Cardiac septum (tissue), 1 donor: ENCODE data around the gene PALD1. TPM values are rescaled to one million over a fixed set of nuclear protein-coding genes. Genes with fewer than 3 reads are reported as not detected.
A peak's percentile ranks its signal among the peaks of the same experiment; 100 is the strongest.

Experiments
- DNase-seq: peaks from one replicate; pipeline ENCODE4 v3.0.0-alpha.2; 2020; ENCODE audit warnings: low spot score
- intact Hi-C: fragments of 100-400 bp; cut with DNase I; formaldehyde crosslinking; loops from one replicate; pipeline ENCODE4 v1.14.0; 2022
- long read RNA-seq: library from polyadenylated mRNA; unstranded; transcript quantifications from one replicate; pipeline ENCODE4 v2.0.0, GENCODE V29; 2021
- total RNA-seq: library from RNA; stranded (reverse); fragmentation: NEBNext Ultra II Directional; extraction: Animal tissue kit (Norgen Biotek cat#: 25700); gene quantifications from one replicate; pipeline ENCODE4 v1.2.1, GENCODE V29; 2021
- donor health status: DM: no; HTN: no; CAD: no.

PALD1 gene
- 5.3 TPM for total RNA-seq
- long read RNA-seq, full-length matches to known transcripts: 2 of 13 reads
- long read RNA-seq, partial matches to known transcripts: 5 of 13 reads
- long read RNA-seq, other reads (novel, unspliced or antisense): 6 of 13 reads

- peak; percentile 86 for DNase-seq
- intact Hi-C loops: no loop called here
These were observed at the start of gene PALD1 for GRCh38 chr10:70478191-70479164. TSS of gene PALD1 (plus strand) at chr10:70478767. CDS start at chr10:70525952, 47,185 bp downstream.

GRCh38 chr10:70430493-70431445 is 47.8 kb upstream of the PALD1 start:
- DNase-seq: no peak
- intact Hi-C loops: no loop called here

GRCh38 chr10:70432101-70432500 is 46.5 kb upstream of the PALD1 start:
- intact Hi-C loops: loop anchor here (2.0 kb wide), 1 partner anchor 27 kb away; no protein-coding TSS in a partner anchor
- no peak for DNase-seq

- no peak for DNase-seq
- intact Hi-C loops: loop anchor here (2.0 kb wide), 1 partner anchor 26 kb away; no protein-coding TSS in a partner anchor
These were observed 45.9 kb upstream of the PALD1 start for GRCh38 chr10:70432561-70433263.

GRCh38 chr10:70433581-70434280 is 44.8 kb upstream of the PALD1 start:
- intact Hi-C loops: loop anchor here (2.0 kb wide), 1 partner anchor 25 kb away; no protein-coding TSS in a partner anchor
- DNase-seq: no peak

- intact Hi-C loops: no loop called here
- DNase-seq: no peak
These were observed 43.1 kb upstream of the PALD1 start for GRCh38 chr10:70435241-70436085.

- intact Hi-C loops: no loop called here
- DNase-seq: no peak
These were observed 40.8 kb upstream of the PALD1 start for GRCh38 chr10:70437721-70438120.

GRCh38 chr10:70440296-70441160 is 38.0 kb upstream of the PALD1 start:
- no peak for DNase-seq
- intact Hi-C loops: no loop called here

- no peak for DNase-seq
- intact Hi-C loops: no loop called here
These were observed 37.2 kb upstream of the PALD1 start, which contains the start of gene NODAL for GRCh38 chr10:70441161-70441894. TSS of gene NODAL (minus strand) at chr10:70441681. CDS start at chr10:70441667, 14 bp downstream.

GRCh38 chr10:70441895-70442309 is 36.7 kb upstream of the PALD1 start:
- intact Hi-C loops: no loop called here
- no peak for DNase-seq

GRCh38 chr10:70442332-70442988 is 36.1 kb upstream of the PALD1 start:
- intact Hi-C loops: no loop called here
- DNase-seq: no peak

- no peak for DNase-seq
- intact Hi-C loops: no loop called here
These were observed 33.8 kb upstream of the PALD1 start for GRCh38 chr10:70444744-70445143.

- no peak for DNase-seq
- intact Hi-C loops: no loop called here
These were observed 32.6 kb upstream of the PALD1 start for GRCh38 chr10:70445718-70446657.

GRCh38 chr10:70448236-70448635 is 30.3 kb upstream of the PALD1 start:
- intact Hi-C loops: no loop called here
- no peak for DNase-seq
